Ascending aorta (tissue), 2 donors: Measurements from ENCODE around the gene FRMD4B. TPM values are rescaled to one million over a fixed set of nuclear protein-coding genes. Genes with fewer than 3 reads are reported as not detected.

Experiments used
- DNase-seq, 2 donors: peaks; one replicate each; pipeline ENCODE4 v3.0.0-alpha.2; 2019; ENCODE audit warnings: low spot score in 2 of 2
- H3K27ac ChIP-seq, 2 donors: fragments of 200-600 bp; sonication (generic); one replicate each; pipeline ENCODE4 v1.5.1; 2016 to 2017; ENCODE audit warnings: mild to moderate bottlenecking in 1 of 2
- H3K27me3 ChIP-seq: fragments of 200-600 bp; sonication (generic); one replicate; pipeline ENCODE4 v1.5.1; 2017
- H3K36me3 ChIP-seq, 2 donors: fragments of 200-600 bp; sonication (generic); one replicate each; pipeline ENCODE4 v1.5.1; 2016
- H3K4me1 ChIP-seq, 2 donors: fragments of 200-600 bp; sonication (generic); one replicate each; pipeline ENCODE4 v1.5.1; 2016 to 2017; ENCODE audit warnings: mild to moderate bottlenecking in 1 of 2
- H3K4me3 ChIP-seq, 2 donors: fragments of 200-600 bp; sonication (generic); one replicate each; pipeline ENCODE4 v1.5.1; 2016 to 2017; ENCODE audit warnings: mild to moderate bottlenecking in 1 of 2
- H3K9me3 ChIP-seq, 2 donors: fragments of 200-600 bp; sonication (generic); one replicate each; pipeline ENCODE4 v1.5.1; 2016
- CTCF ChIP-seq, 3 experiments: fragments of 200-600 bp in 2 of 3; fragments of 450-650 bp in 1 of 3; sonication (generic) in 2 of 3; IDR thresholded peaks; one replicate each; pipeline ENCODE4 v1.5.1; 2016 to 2019; ENCODE audit warnings: antibody characterized with exemption in 3 of 3, mild to moderate bottlenecking in 1 of 3, moderate library complexity in 1 of 3
- intact Hi-C: fragments of 100-400 bp; cut with DNase I; formaldehyde crosslinking; loops from one replicate; pipeline ENCODE4 v1.15.1; 2023
- total RNA-seq: library from RNA; depleted of rRNA; stranded (reverse); fragments of >200 nt; gene quantifications from one replicate; pipeline ENCODE4 v1.1.0, GENCODE V29; 2016

FRMD4B gene
- total RNA-seq, 1 donor from 2014 or later = 13.5 TPM

GRCh38 chr3:69199942-69200341, 185.9 kb downstream of the FRMD4B start:
- H3K36me3 ChIP-seq = peaks cover 0 to 3% of the 10 kb centered on the region in 2 donors
- peak overlapping the region; percentile 4 to 12 for H3K27ac ChIP-seq
- no peak for DNase-seq
- peak overlapping the region; percentile 42 to 63 for H3K4me3 ChIP-seq
- intact Hi-C loops = no loop called here
- H3K9me3 ChIP-seq = no peaks in the 10 kb centered on the region
- no peak for TF ChIP-seq CTCF (IDR thresholded peaks at IDR 0.05)
- H3K27me3 ChIP-seq = no peaks in the 10 kb centered on the region
- no peaks in the 10 kb centered on the region for H3K4me1 ChIP-seq

- no peak for TF ChIP-seq CTCF (IDR thresholded peaks at IDR 0.05)
- no peaks in the 10 kb centered on the region for H3K4me1 ChIP-seq
- intact Hi-C loops = no loop called here
Observed at GRCh38 chr3:69197922-69198530, 187.9 kb downstream of the FRMD4B start.

GRCh38 chr3:69197455-69197854, 188.4 kb downstream of the FRMD4B start:
- Histone ChIP-seq H3K4me1 (no peaks in the 10 kb centered on the region), H3K27me3 (no peaks in the 10 kb centered on the region), H3K27ac (no peak overlapping the region), H3K9me3 (no peaks in the 10 kb centered on the region), H3K36me3 (peaks cover 0 to 12% of the 10 kb centered on the region in 2 donors), H3K4me3 (no peak overlapping the region)
- DNase-seq = no peak
- no peak for TF ChIP-seq CTCF (IDR thresholded peaks at IDR 0.05)
- intact Hi-C loops = no loop called here

More at GRCh38 chr3:69197922-69198530, 187.9 kb downstream of the FRMD4B start:
- no peak for DNase-seq
- Histone ChIP-seq H3K4me3 (no peak overlapping the region), H3K27ac (no peak overlapping the region), H3K9me3 (no peaks in the 10 kb centered on the region), H3K36me3 (peaks cover 0 to 12% of the 10 kb centered on the region in 2 donors), H3K27me3 (no peaks in the 10 kb centered on the region)

GRCh38 chr3:69196876-69197275, 189.0 kb downstream of the FRMD4B start:
- intact Hi-C loops = no loop called here
- Histone ChIP-seq H3K36me3 (peaks cover 3 to 14% of the 10 kb centered on the region in 2 donors), H3K4me1 (no peaks in the 10 kb centered on the region), H3K9me3 (no peaks in the 10 kb centered on the region), H3K27ac (no peak overlapping the region), H3K4me3 (no peak overlapping the region), H3K27me3 (no peaks in the 10 kb centered on the region)
- DNase-seq = no peak
- no peak for TF ChIP-seq CTCF (IDR thresholded peaks at IDR 0.05)

- DNase-seq = no peak
- Histone ChIP-seq H3K27ac (no peak overlapping the region), H3K27me3 (no peaks in the 10 kb centered on the region), H3K36me3 (peaks cover 10 to 20% of the 10 kb centered on the region in 2 donors), H3K4me3 (no peak overlapping the region), H3K9me3 (no peaks in the 10 kb centered on the region), H3K4me1 (no peaks in the 10 kb centered on the region)
- TF ChIP-seq CTCF (IDR thresholded peaks at IDR 0.05) = no peak
- intact Hi-C loops = no loop called here
Observed at GRCh38 chr3:69194431-69195165, 191.3 kb downstream of the FRMD4B start.
